A549 (cell line): ENCODE results near the gene OSTF1.

Experiments
- CEBPB ChIP-seq, 2 experiments: fragments of >200 bp in 1 of 2; sonication (Bioruptor Twin) in 1 of 2; formaldehyde crosslinking in 1 of 2; IDR thresholded peaks; 2 replicates each; pipeline ENCODE4 v1.6.1; 2012 to 2016
- CHD4 ChIP-seq: fragments of 200-600 bp; sonication (generic); IDR thresholded peaks from 2 replicates; pipeline ENCODE4 v1.6.1; 2016; ENCODE audit warnings: antibody characterized with exemption, mild to moderate bottlenecking, borderline replicate concordance
- EP300 ChIP-seq, 2 experiments: fragments of >200 bp; sonication (Bioruptor Twin); formaldehyde crosslinking; IDR thresholded peaks; 2 replicates in 1 of 2; 3 replicates in 1 of 2; pipeline ENCODE4 v1.6.1; 2016 to 2017
- FOSB ChIP-seq: fragments of 250-450 bp; sonication (Bioruptor Pico); IDR thresholded peaks from 2 replicates; pipeline ENCODE4 v1.5.0; 2020; ENCODE audit warnings: mild to moderate bottlenecking, moderate library complexity
- HDAC2 ChIP-seq: fragments of 200-600 bp; sonication (generic); IDR thresholded peaks from 2 replicates; pipeline ENCODE4 v1.6.1; 2016
- HOXA7 ChIP-seq: fragments of 250-450 bp; sonication (Bioruptor Pico); IDR thresholded peaks from 2 replicates; pipeline ENCODE4 v1.5.0; 2020; ENCODE audit warnings: mild to moderate bottlenecking, moderate library complexity
- KDM1A ChIP-seq: fragments of 200-600 bp; sonication (generic); IDR thresholded peaks from 2 replicates; pipeline ENCODE4 v1.6.1; 2016; ENCODE audit warnings: low read depth, mild to moderate bottlenecking
- MAZ ChIP-seq: fragments of 150-350 bp; IDR thresholded peaks from 2 replicates; pipeline ENCODE4 v1.6.1; 2014; ENCODE audit warnings: antibody characterized with exemption, low read depth, low read length, borderline replicate concordance
- NFE2L2 ChIP-seq: fragments of 150-350 bp; conservative IDR thresholded peaks from 2 replicates; pipeline ENCODE4 v1.6.1; 2014; ENCODE audit warnings: low read length
- POLR2A ChIP-seq: IDR thresholded peaks from 2 replicates; pipeline ENCODE4 v1.6.1; 2012; ENCODE audit warnings: mild to moderate bottlenecking, low read length
- TF ChIP-seq, protein P1 (sequence below): fragments of >200 bp; sonication (Bioruptor Twin); formaldehyde crosslinking; IDR thresholded peaks from 3 replicates; pipeline ENCODE4 v1.5.1; 2016
- TF ChIP-seq, protein P2 (sequence below): fragments of 450-650 bp; IDR thresholded peaks from 2 replicates; pipeline ENCODE4 v1.6.1; 2014; ENCODE audit warnings: antibody characterized with exemption
- TF ChIP-seq, protein P3 (sequence below): fragments of 200-600 bp; sonication (generic); IDR thresholded peaks from 2 replicates; pipeline ENCODE4 v1.6.1; 2016; ENCODE audit warnings: antibody characterized with exemption, mild to moderate bottlenecking, moderate library complexity
- TF ChIP-seq, protein P4 (sequence below): fragments of 250-450 bp; sonication (Bioruptor Pico); IDR thresholded peaks from 2 replicates; pipeline ENCODE4 v1.5.0; 2021; ENCODE audit warnings: mild to moderate bottlenecking, moderate library complexity, borderline replicate concordance

DNA sequence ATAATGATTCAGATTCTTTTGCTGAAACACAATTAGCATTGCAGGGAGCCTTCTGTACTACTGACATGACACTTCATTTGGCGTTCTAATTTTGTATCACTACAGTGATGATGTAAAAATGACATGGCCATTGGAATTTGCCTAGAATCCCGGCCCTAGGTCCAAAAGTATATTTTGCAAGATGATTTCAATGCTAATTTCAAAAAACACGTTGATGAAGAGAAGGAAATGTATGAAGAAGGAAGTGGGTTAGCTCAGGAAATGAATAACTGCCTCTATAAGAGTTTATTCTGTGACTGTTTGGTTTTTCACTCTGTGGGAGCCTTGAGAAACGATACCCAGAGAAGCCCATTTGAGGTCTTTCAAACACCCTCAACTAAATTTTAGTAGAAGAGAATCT is 59.3 kb downstream of the OSTF1 start:
- TF ChIP-seq NFE2L2: no peak
- TF ChIP-seq POLR2A: no peak
- TF ChIP-seq, protein P1, sequence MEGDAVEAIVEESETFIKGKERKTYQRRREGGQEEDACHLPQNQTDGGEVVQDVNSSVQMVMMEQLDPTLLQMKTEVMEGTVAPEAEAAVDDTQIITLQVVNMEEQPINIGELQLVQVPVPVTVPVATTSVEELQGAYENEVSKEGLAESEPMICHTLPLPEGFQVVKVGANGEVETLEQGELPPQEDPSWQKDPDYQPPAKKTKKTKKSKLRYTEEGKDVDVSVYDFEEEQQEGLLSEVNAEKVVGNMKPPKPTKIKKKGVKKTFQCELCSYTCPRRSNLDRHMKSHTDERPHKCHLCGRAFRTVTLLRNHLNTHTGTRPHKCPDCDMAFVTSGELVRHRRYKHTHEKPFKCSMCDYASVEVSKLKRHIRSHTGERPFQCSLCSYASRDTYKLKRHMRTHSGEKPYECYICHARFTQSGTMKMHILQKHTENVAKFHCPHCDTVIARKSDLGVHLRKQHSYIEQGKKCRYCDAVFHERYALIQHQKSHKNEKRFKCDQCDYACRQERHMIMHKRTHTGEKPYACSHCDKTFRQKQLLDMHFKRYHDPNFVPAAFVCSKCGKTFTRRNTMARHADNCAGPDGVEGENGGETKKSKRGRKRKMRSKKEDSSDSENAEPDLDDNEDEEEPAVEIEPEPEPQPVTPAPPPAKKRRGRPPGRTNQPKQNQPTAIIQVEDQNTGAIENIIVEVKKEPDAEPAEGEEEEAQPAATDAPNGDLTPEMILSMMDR: no peak
- TF ChIP-seq, protein P2, sequence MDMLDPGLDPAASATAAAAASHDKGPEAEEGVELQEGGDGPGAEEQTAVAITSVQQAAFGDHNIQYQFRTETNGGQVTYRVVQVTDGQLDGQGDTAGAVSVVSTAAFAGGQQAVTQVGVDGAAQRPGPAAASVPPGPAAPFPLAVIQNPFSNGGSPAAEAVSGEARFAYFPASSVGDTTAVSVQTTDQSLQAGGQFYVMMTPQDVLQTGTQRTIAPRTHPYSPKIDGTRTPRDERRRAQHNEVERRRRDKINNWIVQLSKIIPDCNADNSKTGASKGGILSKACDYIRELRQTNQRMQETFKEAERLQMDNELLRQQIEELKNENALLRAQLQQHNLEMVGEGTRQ: no peak
- TF ChIP-seq MAZ: no peak
- no peak for TF ChIP-seq EP300 (IDR thresholded peaks at IDR 0.05)
- no peak for TF ChIP-seq KDM1A
- TF ChIP-seq HOXA7 (CRISPR knock-in tag): no peak
- TF ChIP-seq, protein P3, sequence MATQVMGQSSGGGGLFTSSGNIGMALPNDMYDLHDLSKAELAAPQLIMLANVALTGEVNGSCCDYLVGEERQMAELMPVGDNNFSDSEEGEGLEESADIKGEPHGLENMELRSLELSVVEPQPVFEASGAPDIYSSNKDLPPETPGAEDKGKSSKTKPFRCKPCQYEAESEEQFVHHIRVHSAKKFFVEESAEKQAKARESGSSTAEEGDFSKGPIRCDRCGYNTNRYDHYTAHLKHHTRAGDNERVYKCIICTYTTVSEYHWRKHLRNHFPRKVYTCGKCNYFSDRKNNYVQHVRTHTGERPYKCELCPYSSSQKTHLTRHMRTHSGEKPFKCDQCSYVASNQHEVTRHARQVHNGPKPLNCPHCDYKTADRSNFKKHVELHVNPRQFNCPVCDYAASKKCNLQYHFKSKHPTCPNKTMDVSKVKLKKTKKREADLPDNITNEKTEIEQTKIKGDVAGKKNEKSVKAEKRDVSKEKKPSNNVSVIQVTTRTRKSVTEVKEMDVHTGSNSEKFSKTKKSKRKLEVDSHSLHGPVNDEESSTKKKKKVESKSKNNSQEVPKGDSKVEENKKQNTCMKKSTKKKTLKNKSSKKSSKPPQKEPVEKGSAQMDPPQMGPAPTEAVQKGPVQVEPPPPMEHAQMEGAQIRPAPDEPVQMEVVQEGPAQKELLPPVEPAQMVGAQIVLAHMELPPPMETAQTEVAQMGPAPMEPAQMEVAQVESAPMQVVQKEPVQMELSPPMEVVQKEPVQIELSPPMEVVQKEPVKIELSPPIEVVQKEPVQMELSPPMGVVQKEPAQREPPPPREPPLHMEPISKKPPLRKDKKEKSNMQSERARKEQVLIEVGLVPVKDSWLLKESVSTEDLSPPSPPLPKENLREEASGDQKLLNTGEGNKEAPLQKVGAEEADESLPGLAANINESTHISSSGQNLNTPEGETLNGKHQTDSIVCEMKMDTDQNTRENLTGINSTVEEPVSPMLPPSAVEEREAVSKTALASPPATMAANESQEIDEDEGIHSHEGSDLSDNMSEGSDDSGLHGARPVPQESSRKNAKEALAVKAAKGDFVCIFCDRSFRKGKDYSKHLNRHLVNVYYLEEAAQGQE: no peak
- no peak for TF ChIP-seq CHD4
- TF ChIP-seq, protein P4, sequence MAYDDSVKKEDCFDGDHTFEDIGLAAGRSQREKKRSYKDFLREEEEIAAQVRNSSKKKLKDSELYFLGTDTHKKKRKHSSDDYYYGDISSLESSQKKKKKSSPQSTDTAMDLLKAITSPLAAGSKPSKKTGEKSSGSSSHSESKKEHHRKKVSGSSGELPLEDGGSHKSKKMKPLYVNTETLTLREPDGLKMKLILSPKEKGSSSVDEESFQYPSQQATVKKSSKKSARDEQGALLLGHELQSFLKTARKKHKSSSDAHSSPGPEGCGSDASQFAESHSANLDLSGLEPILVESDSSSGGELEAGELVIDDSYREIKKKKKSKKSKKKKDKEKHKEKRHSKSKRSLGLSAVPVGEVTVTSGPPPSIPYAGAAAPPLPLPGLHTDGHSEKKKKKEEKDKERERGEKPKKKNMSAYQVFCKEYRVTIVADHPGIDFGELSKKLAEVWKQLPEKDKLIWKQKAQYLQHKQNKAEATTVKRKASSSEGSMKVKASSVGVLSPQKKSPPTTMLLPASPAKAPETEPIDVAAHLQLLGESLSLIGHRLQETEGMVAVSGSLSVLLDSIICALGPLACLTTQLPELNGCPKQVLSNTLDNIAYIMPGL (CRISPR knock-in tag): no peak
- TF ChIP-seq FOSB (CRISPR knock-in tag): no peak
- TF ChIP-seq CEBPB (IDR thresholded peaks at IDR 0.05): no peak
- no peak for TF ChIP-seq HDAC2
